Body of pancreas (tissue), 4 donors: Measurements from ENCODE around the gene PCDHA6. TPM values are rescaled to one million over a fixed set of nuclear protein-coding genes. Genes with fewer than 3 reads are reported as not detected.
"Not testable (repeated sequence)": the region's sequence is repeated elsewhere in the genome, so short reads cannot be mapped to it uniquely, and the experiment has no call there.

ENCODE experiments used
- ATAC-seq: fragments of 150-250 bp; one replicate; pipeline ENCODE4 v1.9.1; 2016
- DNase-seq, 4 donors: peaks; one replicate each; pipeline ENCODE4 v3.0.0-alpha.2; 2019
- H3K27ac ChIP-seq, 4 donors: fragments of 200-600 bp; sonication (generic); 1 replicate in 3 of 4; 2 replicates in 1 of 4; pipeline versions ENCODE4 v1.5.1 to v1.6.1; 2016 to 2019; ENCODE audit warnings: mild to moderate bottlenecking in 1 of 4, mixed read lengths in 1 of 4, moderate library complexity in 1 of 4
- H3K27me3 ChIP-seq, 2 donors: fragments of 200-600 bp; sonication (generic); one replicate each; pipeline ENCODE4 v1.6.0; 2016; ENCODE audit warnings: mild to moderate bottlenecking in 1 of 2
- H3K36me3 ChIP-seq, 2 donors: fragments of 200-600 bp; sonication (generic); replicated peaks in 1 of 2; 2 replicates each; pipeline ENCODE4 v1.5.1; 2016; ENCODE audit warnings: low read depth in 2 of 2; ENCODE audit not compliant: insufficient read depth in 1 of 2
- H3K4me1 ChIP-seq: fragments of 200-600 bp; sonication (generic); one replicate; pipeline ENCODE4 v1.6.0; 2016
- H3K4me3 ChIP-seq, 2 donors: fragments of 200-600 bp; sonication (generic); 1 replicate in 1 of 2; 2 replicates in 1 of 2; pipeline ENCODE4 v1.5.1; 2016 to 2019
- H3K9me3 ChIP-seq, 3 donors: fragments of 200-600 bp; sonication (generic); 1 replicate in 2 of 3; 2 replicates in 1 of 3; pipeline ENCODE4 v1.5.1; 2016
- POLR2A ChIP-seq, 3 donors: fragments of 450-650 bp; IDR thresholded peaks; one replicate each; pipeline ENCODE4 v1.6.1; 2016; ENCODE audit warnings: antibody characterized with exemption in 3 of 3, mild to moderate bottlenecking in 2 of 3
- WGBS, 2 donors: methylation state at CpG; one replicate each; pipeline ENCODE4 v1.1.5; 2017; 5-methylcytosine and 5-hydroxymethylcytosine counted together
- intact Hi-C: fragments of 100-400 bp; cut with DNase I; formaldehyde crosslinking; loops from one replicate; pipeline ENCODE4 v1.15.1; 2023
- total RNA-seq, 2 donors: library from RNA; depleted of rRNA; stranded (reverse); fragments of >200 nt; gene quantifications; one replicate each; pipeline ENCODE4 v1.1.0, GENCODE V29; 2016
- TF ChIP-seq, protein P1 (sequence below), 7 experiments: fragments of 450-650 bp in 4 of 7; fragments of 200-600 bp in 3 of 7; sonication (generic) in 3 of 7; IDR thresholded peaks; one replicate each; pipeline ENCODE4 v1.5.1; 2016 to 2019; ENCODE audit warnings: antibody characterized with exemption in 7 of 7

The PCDHA6 gene
- total RNA-seq, 2 donors from 2014 or later, result 3.4 to 5.9 TPM

DNA sequence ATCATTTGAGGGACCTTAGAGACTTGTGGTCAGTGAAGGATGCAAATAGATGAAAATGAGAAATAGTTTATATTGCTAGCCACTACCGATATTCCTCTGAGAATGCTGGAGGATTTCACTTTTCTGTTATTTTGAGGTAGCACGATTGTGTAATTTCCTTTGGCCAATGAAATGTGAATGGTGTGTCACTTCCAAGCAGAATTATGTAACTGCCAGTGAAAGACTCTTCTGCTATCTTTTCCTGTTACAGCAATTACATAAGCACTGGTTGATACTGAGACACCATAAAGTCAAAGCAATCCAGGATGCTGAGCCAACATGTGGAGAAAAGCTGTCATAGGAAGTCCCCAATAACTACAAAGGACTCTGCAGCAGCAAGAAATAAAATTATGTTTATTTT is 36.7 kb upstream of the PCDHA6 start:
- DNase-seq, result no peak
- WGBS, 2 donors, result 6 to 26% methylated on average over 2 of the region's 2 CpGs
- H3K4me1 ChIP-seq, result no peaks in the 10 kb centered on the region
- H3K4me3 ChIP-seq, result no peak overlapping the region
- H3K27me3 ChIP-seq, result peaks cover 0 to 8% of the 10 kb centered on the region in 2 donors
- H3K36me3 ChIP-seq, result no peaks in the 10 kb centered on the region
- peaks cover 0 to 73% (median 11%) of the 10 kb centered on the region in 3 donors for H3K9me3 ChIP-seq
- ATAC-seq, result no peak
- no peak overlapping the region for H3K27ac ChIP-seq
- TF ChIP-seq, protein P1, sequence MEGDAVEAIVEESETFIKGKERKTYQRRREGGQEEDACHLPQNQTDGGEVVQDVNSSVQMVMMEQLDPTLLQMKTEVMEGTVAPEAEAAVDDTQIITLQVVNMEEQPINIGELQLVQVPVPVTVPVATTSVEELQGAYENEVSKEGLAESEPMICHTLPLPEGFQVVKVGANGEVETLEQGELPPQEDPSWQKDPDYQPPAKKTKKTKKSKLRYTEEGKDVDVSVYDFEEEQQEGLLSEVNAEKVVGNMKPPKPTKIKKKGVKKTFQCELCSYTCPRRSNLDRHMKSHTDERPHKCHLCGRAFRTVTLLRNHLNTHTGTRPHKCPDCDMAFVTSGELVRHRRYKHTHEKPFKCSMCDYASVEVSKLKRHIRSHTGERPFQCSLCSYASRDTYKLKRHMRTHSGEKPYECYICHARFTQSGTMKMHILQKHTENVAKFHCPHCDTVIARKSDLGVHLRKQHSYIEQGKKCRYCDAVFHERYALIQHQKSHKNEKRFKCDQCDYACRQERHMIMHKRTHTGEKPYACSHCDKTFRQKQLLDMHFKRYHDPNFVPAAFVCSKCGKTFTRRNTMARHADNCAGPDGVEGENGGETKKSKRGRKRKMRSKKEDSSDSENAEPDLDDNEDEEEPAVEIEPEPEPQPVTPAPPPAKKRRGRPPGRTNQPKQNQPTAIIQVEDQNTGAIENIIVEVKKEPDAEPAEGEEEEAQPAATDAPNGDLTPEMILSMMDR (IDR thresholded peaks at IDR 0.05), result no peak
- no peak for TF ChIP-seq POLR2A (IDR thresholded peaks at IDR 0.05)
- intact Hi-C loops, result no loop called here

DNA sequence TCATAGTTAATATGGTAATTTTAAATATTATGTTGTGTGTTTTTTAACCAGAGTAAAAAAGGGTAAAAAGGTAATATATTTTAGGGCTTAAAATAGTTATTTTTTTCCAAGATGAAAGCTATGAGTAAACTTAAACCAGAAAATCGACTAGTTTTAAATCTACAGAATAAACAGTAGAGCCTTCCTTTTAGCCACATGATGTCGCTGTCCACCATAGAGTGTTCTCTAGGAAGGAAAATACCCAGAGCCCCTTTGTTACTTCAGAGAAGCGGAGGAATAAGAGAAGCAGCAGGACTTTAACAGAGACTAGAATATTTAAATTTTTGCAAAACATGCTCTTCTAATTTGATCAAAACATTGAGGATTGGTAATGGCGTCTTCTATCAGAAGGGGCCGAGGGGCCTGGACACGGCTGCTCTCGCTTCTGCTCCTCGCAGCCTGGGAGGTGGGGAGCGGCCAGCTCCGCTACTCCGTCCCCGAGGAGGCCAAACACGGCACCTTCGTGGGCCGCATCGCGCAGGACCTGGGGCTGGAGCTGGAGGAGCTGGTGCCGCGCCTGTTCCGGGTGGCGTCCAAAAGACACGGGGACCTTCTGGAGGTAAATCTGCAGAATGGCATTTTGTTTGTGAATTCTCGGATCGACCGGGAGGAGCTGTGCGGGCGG is 33.0 kb upstream of the PCDHA6 start, which contains the start of gene PCDHA2:
TSS of gene PCDHA2 (plus strand) at position 258 of the 664 bp plus-strand sequence.
- intact Hi-C loops, result no loop called here
- peaks cover 0 to 55% (median 2%) of the 10 kb centered on the region in 3 donors for H3K9me3 ChIP-seq
- H3K4me3 ChIP-seq, result no peak within 1 kb of the TSS
- DNase-seq, result no peak
- no peaks in the 10 kb centered on the region for H3K4me1 ChIP-seq
- no peaks in the 10 kb centered on the region for H3K36me3 ChIP-seq
- TF ChIP-seq, protein P1 (IDR thresholded peaks at IDR 0.05), result peak in 3 of 7 experiments; percentile 5 to 27 (median 9)
- no peak for TF ChIP-seq POLR2A (IDR thresholded peaks at IDR 0.05)
- 14 to 21% methylated on average over 21 to 27 of the region's 27 CpGs for WGBS, 2 donors
- ATAC-seq, result no peak
- H3K27ac ChIP-seq, result no peak within 1 kb of the TSS
- no peaks in the 10 kb centered on the region for H3K27me3 ChIP-seq

DNA sequence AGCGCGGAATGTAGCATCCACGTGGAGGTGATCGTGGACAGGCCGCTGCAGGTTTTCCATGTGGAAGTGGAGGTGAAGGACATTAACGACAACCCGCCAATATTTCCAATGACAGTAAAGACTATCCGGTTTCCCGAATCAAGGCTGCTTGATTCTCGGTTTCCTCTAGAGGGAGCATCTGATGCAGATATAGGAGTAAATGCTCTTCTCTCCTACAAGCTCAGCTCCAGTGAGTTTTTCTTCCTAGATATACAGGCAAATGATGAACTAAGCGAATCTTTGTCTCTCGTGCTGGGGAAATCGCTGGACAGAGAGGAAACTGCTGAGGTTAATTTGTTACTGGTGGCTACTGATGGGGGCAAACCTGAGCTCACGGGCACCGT is 32.5 kb upstream of the PCDHA6 start:
- intact Hi-C loops, result no loop called here
- TF ChIP-seq, protein P1 (IDR thresholded peaks at IDR 0.05), result no peak
- no peak for TF ChIP-seq POLR2A (IDR thresholded peaks at IDR 0.05)
- 15 to 22% methylated on average over 14 to 15 of the region's 15 CpGs for WGBS, 2 donors
- H3K9me3 ChIP-seq, result peaks cover 0 to 55% (median 2%) of the 10 kb centered on the region in 3 donors
- ATAC-seq (no peak), DNase-seq (no peak)
- no peaks in the 10 kb centered on the region for H3K27me3 ChIP-seq
- no peak overlapping the region for H3K4me3 ChIP-seq
- H3K36me3 ChIP-seq, result no peaks in the 10 kb centered on the region
- no peak overlapping the region for H3K27ac ChIP-seq
- no peaks in the 10 kb centered on the region for H3K4me1 ChIP-seq

DNA sequence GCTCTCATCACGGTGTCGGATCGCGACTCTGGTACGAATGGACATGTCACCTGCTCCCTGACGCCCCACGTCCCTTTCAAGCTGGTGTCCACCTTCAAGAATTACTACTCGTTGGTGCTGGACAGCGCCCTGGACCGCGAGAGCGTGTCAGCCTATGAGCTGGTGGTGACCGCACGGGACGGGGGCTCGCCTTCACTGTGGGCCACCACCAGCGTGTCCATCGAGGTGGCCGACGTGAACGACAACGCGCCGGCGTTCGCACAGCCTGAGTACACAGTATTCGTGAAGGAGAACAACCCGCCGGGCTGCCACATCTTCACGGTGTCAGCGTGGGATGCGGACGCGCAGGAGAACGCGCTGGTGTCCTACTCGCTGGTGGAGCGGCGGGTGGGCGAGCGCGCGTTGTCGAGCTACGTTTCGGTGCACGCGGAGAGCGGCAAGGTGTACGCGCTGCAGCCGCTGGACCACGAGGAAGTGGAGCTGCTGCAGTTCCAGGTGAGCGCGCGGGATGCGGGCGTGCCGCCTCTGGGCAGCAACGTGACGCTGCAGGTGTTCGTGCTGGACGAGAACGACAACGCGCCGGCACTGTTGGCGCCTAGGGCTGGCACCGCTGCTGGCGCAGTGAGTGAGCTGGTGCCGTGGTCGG is 31.6 kb upstream of the PCDHA6 start:
- H3K36me3 ChIP-seq, H3K27me3 ChIP-seq, DNase-seq, H3K27ac ChIP-seq, H3K4me3 ChIP-seq, H3K4me1 ChIP-seq, intact Hi-C loops, ATAC-seq: not testable (repeated sequence)
- peaks cover 0 to 56% (median 2%) of the 10 kb centered on the region in 3 donors for H3K9me3 ChIP-seq
- 37 to 40% methylated on average over 16 to 72 of the region's 72 CpGs for WGBS, 2 donors

DNA sequence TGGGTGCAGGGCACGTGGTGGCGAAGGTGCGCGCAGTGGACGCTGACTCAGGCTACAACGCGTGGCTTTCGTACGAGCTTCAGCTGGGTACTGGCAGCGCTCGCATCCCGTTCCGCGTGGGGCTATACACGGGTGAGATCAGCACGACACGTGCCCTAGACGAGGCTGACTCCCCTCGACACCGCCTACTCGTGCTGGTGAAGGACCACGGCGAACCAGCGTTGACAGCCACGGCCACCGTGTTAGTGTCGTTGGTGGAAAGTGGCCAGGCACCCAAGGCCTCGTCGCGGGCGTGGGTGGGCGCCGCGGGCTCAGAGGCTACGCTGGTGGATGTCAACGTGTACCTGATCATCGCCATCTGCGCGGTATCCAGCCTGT is 31.1 kb upstream of the PCDHA6 start:
- Histone ChIP-seq H3K9me3 (peaks cover 0 to 57% (median 2%) of the 10 kb centered on the region in 3 donors), H3K27me3 (no peaks in the 10 kb centered on the region), H3K4me1 (no peaks in the 10 kb centered on the region), H3K4me3 (no peak overlapping the region), H3K36me3 (no peaks in the 10 kb centered on the region), H3K27ac (no peak overlapping the region)
- intact Hi-C loops, result no loop called here
- ATAC-seq (no peak), DNase-seq (no peak)
- TF ChIP-seq POLR2A (IDR thresholded peaks at IDR 0.05), result no peak
- TF ChIP-seq, protein P1 (IDR thresholded peaks at IDR 0.05), result no peak
- 44% methylated on average over 39 of the region's 39 CpGs; no CpG with 5 or more reads in 1 of the 2 donors for WGBS, 2 donors
